Measurements from ENCODE around the gene SORCS2.

SORCS2 gene

DNA sequence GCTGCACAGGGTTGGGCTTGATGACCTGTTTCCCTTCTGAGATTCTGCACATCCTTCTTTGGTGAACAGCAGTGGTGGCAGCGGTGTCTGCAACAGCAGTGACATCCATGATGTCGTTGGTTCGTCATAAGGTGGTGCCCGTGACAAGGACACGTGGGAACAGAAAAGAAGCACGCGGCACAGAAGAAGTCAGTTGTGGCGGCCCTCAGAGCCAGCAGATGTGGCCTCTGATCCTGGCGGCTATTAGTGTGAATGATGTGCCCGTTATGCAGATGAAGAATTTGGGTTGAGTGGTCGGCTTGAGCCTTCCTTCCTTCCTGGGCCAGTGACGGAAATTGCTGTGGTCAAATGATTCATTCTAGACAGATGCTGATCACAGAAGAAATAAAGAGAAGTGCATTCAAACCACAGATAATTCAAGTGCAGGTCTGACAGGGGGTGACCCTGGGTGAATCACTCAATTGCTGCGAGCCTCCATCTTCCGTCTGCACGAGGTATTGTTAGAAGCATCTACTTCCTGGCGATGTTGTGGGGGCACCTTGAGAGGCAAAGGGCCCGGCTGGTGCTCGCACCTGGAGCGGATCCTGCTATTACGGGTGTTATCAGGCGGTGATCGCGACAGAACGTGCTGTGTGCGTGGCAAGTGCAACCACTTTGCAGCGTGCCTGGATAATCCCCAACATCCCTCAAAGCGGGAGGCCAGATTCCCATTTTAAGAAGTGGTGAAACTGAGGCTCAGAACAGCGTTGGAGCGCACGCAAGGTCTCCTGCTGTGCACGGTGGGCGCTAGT lies 457.6 kb downstream of the SORCS2 start:
- H3K9me3 ChIP-seq (ENCODE audit: insufficient read depth, low read depth, low read length), result no peaks in the 10 kb centered on the region
- no peak overlapping the region for H3K27ac ChIP-seq (ENCODE audit: low read depth, low read length)
- WGBS, result 88% methylated on average over 32 of the region's 32 CpGs
- H3K4me3 ChIP-seq (ENCODE audit: low read length), result no peak overlapping the region
- no peaks in the 10 kb centered on the region for H3K36me3 ChIP-seq (ENCODE audit: insufficient read depth, low read length)
- H3K4me1 ChIP-seq (ENCODE audit: insufficient read depth, low read length), result peaks cover 14% of the 10 kb centered on the region
- H3K27me3 ChIP-seq (ENCODE audit: insufficient read depth, low read length), result no peaks in the 10 kb centered on the region
- H3K9ac ChIP-seq (ENCODE audit: low read depth, low read length), result no peak overlapping the region

- Histone ChIP-seq H3K4me3 (ENCODE audit: low read length) (no peak overlapping the region), H3K27me3 (ENCODE audit: insufficient read depth, low read length) (no peaks in the 10 kb centered on the region), H3K9ac (ENCODE audit: low read depth, low read length) (no peak overlapping the region), H3K4me1 (ENCODE audit: insufficient read depth, low read length) (peaks cover 14% of the 10 kb centered on the region), H3K27ac (ENCODE audit: low read depth, low read length) (peak overlapping the region; percentile 2; the same call in 1 of the 2 replicates), H3K9me3 (ENCODE audit: insufficient read depth, low read depth, low read length) (no peaks in the 10 kb centered on the region), H3K36me3 (ENCODE audit: insufficient read depth, low read length) (no peaks in the 10 kb centered on the region)
- 31% methylated on average over 20 of the region's 22 CpGs for WGBS
These were observed 458.5 kb downstream of the SORCS2 start for GRCh38 chr4:7650606-7651385.

DNA sequence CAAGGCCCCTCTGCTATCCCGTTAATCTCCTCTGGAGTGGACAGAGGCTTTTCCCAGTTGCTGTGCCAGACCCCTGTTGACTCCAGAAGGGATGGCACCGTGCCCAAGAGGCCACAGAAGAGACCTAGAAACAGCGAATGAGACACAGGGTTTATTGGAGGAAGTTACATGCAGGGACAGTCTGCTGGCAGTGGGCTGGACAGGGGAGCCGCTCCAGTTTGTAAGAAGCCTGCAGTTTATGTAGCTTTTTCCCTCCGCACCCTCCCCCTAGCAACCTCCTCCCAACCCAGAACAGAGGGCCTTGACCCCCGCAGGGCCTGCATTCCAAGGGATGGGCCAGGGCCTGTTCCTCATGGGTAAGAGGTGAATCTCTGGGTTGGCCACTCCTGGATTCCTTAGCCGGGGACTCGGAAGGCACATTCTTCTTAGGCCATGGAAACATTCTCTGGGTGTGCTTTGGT lies 459.2 kb downstream of the SORCS2 start:
- no peaks in the 10 kb centered on the region for H3K27me3 ChIP-seq (ENCODE audit: insufficient read depth, low read length)
- 50% methylated on average over 7 of the region's 8 CpGs for WGBS
- H3K9ac ChIP-seq (ENCODE audit: low read depth, low read length), result no peak overlapping the region
- H3K9me3 ChIP-seq (ENCODE audit: insufficient read depth, low read depth, low read length), result no peaks in the 10 kb centered on the region
- H3K36me3 ChIP-seq (ENCODE audit: insufficient read depth, low read length), result no peaks in the 10 kb centered on the region
- peaks cover 18% of the 10 kb centered on the region for H3K4me1 ChIP-seq (ENCODE audit: insufficient read depth, low read length)
- H3K27ac ChIP-seq (ENCODE audit: low read depth, low read length), result peak overlapping the region; percentile 2; the same call in 1 of the 2 replicates
- H3K4me3 ChIP-seq (ENCODE audit: low read length), result no peak overlapping the region

DNA sequence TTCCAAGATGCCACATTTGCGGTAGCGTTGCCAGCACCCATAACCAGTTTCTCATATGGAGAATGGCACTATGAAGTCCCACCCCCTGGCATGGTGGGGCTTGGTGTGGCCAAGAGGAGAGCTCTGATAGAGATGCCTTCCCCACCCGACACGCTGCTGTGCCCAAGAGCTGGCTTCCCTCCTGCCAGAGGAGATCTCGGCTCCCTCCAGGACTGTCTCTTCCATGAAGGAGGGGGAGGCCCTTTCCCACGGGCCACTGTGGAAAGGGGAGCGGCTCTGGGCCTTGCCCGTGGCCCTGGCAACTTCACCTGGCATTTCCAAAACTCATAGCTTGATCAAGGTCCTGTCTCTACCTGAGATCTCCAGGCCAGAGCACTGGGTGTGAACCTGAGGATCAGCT lies 459.7 kb downstream of the SORCS2 start:
- H3K27me3 ChIP-seq (ENCODE audit: insufficient read depth, low read length), result no peaks in the 10 kb centered on the region

DNA sequence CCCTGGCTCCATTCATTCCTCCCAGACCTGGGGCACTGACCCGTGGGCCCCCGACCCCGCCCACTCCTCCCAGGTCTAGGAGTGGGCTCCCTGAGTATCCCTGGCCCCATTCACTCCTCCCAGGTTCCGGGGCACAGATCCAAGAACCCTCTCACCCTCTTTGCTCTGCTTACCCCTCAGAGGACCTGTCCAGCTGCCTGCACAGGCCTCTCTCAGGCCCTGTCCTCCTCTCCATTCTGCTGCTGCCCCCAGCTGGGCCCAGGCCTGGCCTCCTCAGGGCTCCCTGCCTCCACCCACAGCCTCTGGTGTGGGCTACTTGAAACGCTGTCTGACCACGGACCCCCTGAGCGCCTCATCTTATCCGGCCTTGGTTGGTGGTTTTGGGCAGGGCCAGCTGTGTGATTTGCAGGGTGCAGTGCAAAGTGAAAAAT lies 460.1 kb downstream of the SORCS2 start:
- Histone ChIP-seq H3K9ac (ENCODE audit: low read depth, low read length) (no peak overlapping the region), H3K27ac (ENCODE audit: low read depth, low read length) (no peak overlapping the region)
- WGBS, result 88% methylated on average over 8 of the region's 8 CpGs

More for the DNA sequence above, 459.7 kb downstream of the SORCS2 start:
- no peaks in the 10 kb centered on the region for H3K36me3 ChIP-seq (ENCODE audit: insufficient read depth, low read length)
- 73% methylated on average over 8 of the region's 8 CpGs for WGBS
- no peak overlapping the region for H3K27ac ChIP-seq (ENCODE audit: low read depth, low read length)
- H3K4me1 ChIP-seq (ENCODE audit: insufficient read depth, low read length), result peaks cover 18% of the 10 kb centered on the region
- no peak overlapping the region for H3K9ac ChIP-seq (ENCODE audit: low read depth, low read length)
- no peak overlapping the region for H3K4me3 ChIP-seq (ENCODE audit: low read length)
- H3K9me3 ChIP-seq (ENCODE audit: insufficient read depth, low read depth, low read length), result no peaks in the 10 kb centered on the region

DNA sequence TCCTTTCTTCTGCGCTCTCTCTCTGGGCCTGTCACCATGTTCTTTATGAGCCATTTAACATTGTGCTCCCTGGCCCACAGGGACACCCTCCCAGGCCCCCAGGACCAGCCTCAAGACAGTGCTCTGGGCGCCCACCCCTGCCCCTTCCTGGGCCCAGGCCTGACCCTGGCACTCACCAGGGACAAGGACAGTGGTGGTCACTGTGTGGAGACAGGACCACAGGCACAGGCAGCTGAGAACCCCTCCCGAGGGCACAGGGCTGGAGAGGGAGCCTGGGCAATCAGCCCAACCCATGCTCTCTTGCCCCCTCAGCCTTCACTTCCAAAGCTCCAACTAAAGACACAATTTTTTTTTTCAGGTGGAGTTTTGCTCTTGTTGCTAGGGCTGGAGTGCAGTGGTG lies 460.6 kb downstream of the SORCS2 start:
- Histone ChIP-seq H3K4me1 (ENCODE audit: insufficient read depth, low read length) (peaks cover 18% of the 10 kb centered on the region), H3K9ac (ENCODE audit: low read depth, low read length) (no peak overlapping the region)
- 89% methylated on average over 3 of the region's 3 CpGs for WGBS

More for the DNA sequence above, 460.1 kb downstream of the SORCS2 start:
- Histone ChIP-seq H3K4me1 (ENCODE audit: insufficient read depth, low read length) (peaks cover 18% of the 10 kb centered on the region), H3K36me3 (ENCODE audit: insufficient read depth, low read length) (no peaks in the 10 kb centered on the region), H3K4me3 (ENCODE audit: low read length) (no peak overlapping the region), H3K9me3 (ENCODE audit: insufficient read depth, low read depth, low read length) (no peaks in the 10 kb centered on the region), H3K27me3 (ENCODE audit: insufficient read depth, low read length) (no peaks in the 10 kb centered on the region)

DNA sequence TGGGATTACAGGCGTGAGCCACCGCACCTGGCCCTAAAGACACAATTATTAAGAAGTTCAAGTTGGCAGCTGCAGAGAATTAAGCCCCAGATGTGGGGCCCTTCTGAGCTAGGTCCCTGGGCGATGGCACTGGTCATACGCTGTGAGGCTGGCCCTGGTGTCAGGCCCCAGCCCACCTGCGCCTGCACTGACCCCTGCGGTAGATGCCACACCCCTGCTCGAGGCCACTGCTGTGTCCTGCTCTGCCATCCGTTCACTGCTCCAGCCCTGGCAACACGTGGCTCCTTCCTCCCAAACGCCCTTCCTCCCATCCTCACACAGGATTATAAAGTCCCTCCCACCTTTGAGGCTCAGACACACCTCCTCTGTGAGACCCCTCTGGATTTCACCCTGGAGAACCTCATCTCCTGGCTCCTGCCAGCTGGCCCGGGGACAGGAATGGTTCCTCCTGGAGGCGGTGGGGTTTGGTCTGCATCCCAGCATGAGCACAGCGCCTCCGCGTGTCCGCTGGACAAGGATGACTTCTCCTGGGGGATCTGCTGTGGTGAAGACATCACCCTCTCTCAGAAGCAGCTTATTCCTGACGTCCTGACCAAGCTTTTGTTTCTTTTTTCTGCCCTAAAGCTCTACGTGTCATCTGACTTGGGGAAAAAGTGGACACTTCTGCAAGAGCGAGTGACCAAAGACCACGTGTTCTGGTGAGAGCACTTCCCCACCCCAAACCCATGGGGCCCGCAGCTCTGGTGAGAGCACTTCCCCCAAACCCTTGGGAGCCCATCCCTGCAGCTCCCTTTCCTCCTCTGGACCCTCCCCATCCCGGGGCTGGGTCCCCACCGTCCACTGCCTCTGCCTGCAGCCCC lies 461.4 kb downstream of the SORCS2 start:
- Histone ChIP-seq H3K36me3 (ENCODE audit: insufficient read depth, low read length) (no peaks in the 10 kb centered on the region), H3K4me3 (ENCODE audit: low read length) (no peak overlapping the region), H3K9ac (ENCODE audit: low read depth, low read length) (no peak overlapping the region), H3K27ac (ENCODE audit: low read depth, low read length) (no peak overlapping the region), H3K9me3 (ENCODE audit: insufficient read depth, low read depth, low read length) (no peaks in the 10 kb centered on the region), H3K4me1 (ENCODE audit: insufficient read depth, low read length) (peaks cover 18% of the 10 kb centered on the region), H3K27me3 (ENCODE audit: insufficient read depth, low read length) (no peaks in the 10 kb centered on the region)
- WGBS, result 81% methylated on average over 23 of the region's 23 CpGs

More for the DNA sequence above, 460.6 kb downstream of the SORCS2 start:
- no peak overlapping the region for H3K27ac ChIP-seq (ENCODE audit: low read depth, low read length)
- H3K27me3 ChIP-seq (ENCODE audit: insufficient read depth, low read length), result no peaks in the 10 kb centered on the region
- no peaks in the 10 kb centered on the region for H3K9me3 ChIP-seq (ENCODE audit: insufficient read depth, low read depth, low read length)
- no peak overlapping the region for H3K4me3 ChIP-seq (ENCODE audit: low read length)
- no peaks in the 10 kb centered on the region for H3K36me3 ChIP-seq (ENCODE audit: insufficient read depth, low read length)

GRCh38 chr4:7654550-7655445 lies 462.5 kb downstream of the SORCS2 start:
- H3K4me3 ChIP-seq (ENCODE audit: low read length), result no peak overlapping the region
- H3K36me3 ChIP-seq (ENCODE audit: insufficient read depth, low read length), result no peaks in the 10 kb centered on the region
- no peaks in the 10 kb centered on the region for H3K27me3 ChIP-seq (ENCODE audit: insufficient read depth, low read length)
- H3K4me1 ChIP-seq (ENCODE audit: insufficient read depth, low read length), result peaks cover 18% of the 10 kb centered on the region
- no peak overlapping the region for H3K9ac ChIP-seq (ENCODE audit: low read depth, low read length)
- no peaks in the 10 kb centered on the region for H3K9me3 ChIP-seq (ENCODE audit: insufficient read depth, low read depth, low read length)
- WGBS, result 57% methylated on average over 25 of the region's 25 CpGs
- peak overlapping the region; percentile 66 for H3K27ac ChIP-seq (ENCODE audit: low read depth, low read length)

- no peak overlapping the region for H3K9ac ChIP-seq (ENCODE audit: low read depth, low read length)
- no peaks in the 10 kb centered on the region for H3K27me3 ChIP-seq (ENCODE audit: insufficient read depth, low read length)
- no peak overlapping the region for H3K4me3 ChIP-seq (ENCODE audit: low read length)
- H3K4me1 ChIP-seq (ENCODE audit: insufficient read depth, low read length), result peaks cover 18% of the 10 kb centered on the region
- H3K9me3 ChIP-seq (ENCODE audit: insufficient read depth, low read depth, low read length), result no peaks in the 10 kb centered on the region
- H3K36me3 ChIP-seq (ENCODE audit: insufficient read depth, low read length), result no peaks in the 10 kb centered on the region
- WGBS, result 42% methylated on average over 32 of the region's 32 CpGs
- peak overlapping the region; percentile 66 for H3K27ac ChIP-seq (ENCODE audit: low read depth, low read length)
These were observed 463.3 kb downstream of the SORCS2 start for GRCh38 chr4:7655511-7656243.

All from HUES64 (cell line).